ENCODE data around the gene LRRC4C. TPM values are rescaled to one million over a fixed set of nuclear protein-coding genes. Genes with fewer than 3 reads are reported as not detected.

Gene LRRC4C
- 0.15 TPM for polyA plus RNA-seq (2012; ENCODE audit: missing spikeins)

- TF ChIP-seq POLR2AphosphoS5 (IDR thresholded peaks at IDR 0.05; ENCODE audit: low read depth, low read length) (no peak), TAF1 (IDR thresholded peaks at IDR 0.05; ENCODE audit: borderline replicate concordance, low read depth, low read length) (no peak), POLR2A (IDR thresholded peaks at IDR 0.05; ENCODE audit: low read depth, low read length) (no peak)
- DNase-seq (ENCODE audit: insufficient read length) = no peak
- no peak for FAIRE-seq
These were observed at the start of gene LRRC4C for GRCh38 chr11:41459465-41460401. Gene LRRC4C, minus strand, starts transcription at chr11:41459652.

GRCh38 chr11:41508121-41508520 lies 48.7 kb upstream of the LRRC4C start:
- TF ChIP-seq POLR2A (IDR thresholded peaks at IDR 0.05; ENCODE audit: low read depth, low read length) (no peak), TAF1 (IDR thresholded peaks at IDR 0.05; ENCODE audit: borderline replicate concordance, low read depth, low read length) (no peak), POLR2AphosphoS5 (IDR thresholded peaks at IDR 0.05; ENCODE audit: low read depth, low read length) (no peak)
- DNase-seq (ENCODE audit: insufficient read length) (no peak), FAIRE-seq (no peak)

GRCh38 chr11:41499429-41499828 lies 40.0 kb upstream of the LRRC4C start:
- TF ChIP-seq POLR2AphosphoS5 (IDR thresholded peaks at IDR 0.05; ENCODE audit: low read depth, low read length) = no peak
- TF ChIP-seq POLR2A (IDR thresholded peaks at IDR 0.05; ENCODE audit: low read depth, low read length) = no peak
- no peak for TF ChIP-seq TAF1 (IDR thresholded peaks at IDR 0.05; ENCODE audit: borderline replicate concordance, low read depth, low read length)
- DNase-seq (ENCODE audit: insufficient read length) (no peak), FAIRE-seq (no peak)

GRCh38 chr11:41498726-41499125 lies 39.3 kb upstream of the LRRC4C start:
- no peak for TF ChIP-seq POLR2AphosphoS5 (IDR thresholded peaks at IDR 0.05; ENCODE audit: low read depth, low read length)
- DNase-seq (ENCODE audit: insufficient read length) (no peak), FAIRE-seq (no peak)

- TF ChIP-seq POLR2AphosphoS5 (IDR thresholded peaks at IDR 0.05; ENCODE audit: low read depth, low read length) (no peak), POLR2A (IDR thresholded peaks at IDR 0.05; ENCODE audit: low read depth, low read length) (no peak), TAF1 (IDR thresholded peaks at IDR 0.05; ENCODE audit: borderline replicate concordance, low read depth, low read length) (no peak)
- no peak for DNase-seq (ENCODE audit: insufficient read length)
- FAIRE-seq = no peak
These were observed 38.5 kb upstream of the LRRC4C start for GRCh38 chr11:41497974-41498373.

GRCh38 chr11:41494716-41495115 lies 35.3 kb upstream of the LRRC4C start:
- FAIRE-seq = no peak
- no peak for TF ChIP-seq POLR2AphosphoS5 (IDR thresholded peaks at IDR 0.05; ENCODE audit: low read depth, low read length)
- TF ChIP-seq TAF1 (IDR thresholded peaks at IDR 0.05; ENCODE audit: borderline replicate concordance, low read depth, low read length) = no peak
- TF ChIP-seq POLR2A (IDR thresholded peaks at IDR 0.05; ENCODE audit: low read depth, low read length) = no peak
- no peak for DNase-seq (ENCODE audit: insufficient read length)

GRCh38 chr11:41486424-41486823 lies 27.0 kb upstream of the LRRC4C start:
- TF ChIP-seq POLR2A (IDR thresholded peaks at IDR 0.05; ENCODE audit: low read depth, low read length) (no peak), POLR2AphosphoS5 (IDR thresholded peaks at IDR 0.05; ENCODE audit: low read depth, low read length) (no peak), TAF1 (IDR thresholded peaks at IDR 0.05; ENCODE audit: borderline replicate concordance, low read depth, low read length) (no peak)
- no peak for FAIRE-seq
- no peak for DNase-seq (ENCODE audit: insufficient read length)

- FAIRE-seq (no peak), DNase-seq (ENCODE audit: insufficient read length) (no peak)
- TF ChIP-seq POLR2AphosphoS5 (IDR thresholded peaks at IDR 0.05; ENCODE audit: low read depth, low read length) = no peak
- no peak for TF ChIP-seq POLR2A (IDR thresholded peaks at IDR 0.05; ENCODE audit: low read depth, low read length)
- TF ChIP-seq TAF1 (IDR thresholded peaks at IDR 0.05; ENCODE audit: borderline replicate concordance, low read depth, low read length) = no peak
These were observed 24.5 kb upstream of the LRRC4C start for GRCh38 chr11:41483956-41484355.

- FAIRE-seq = no peak
- DNase-seq (ENCODE audit: insufficient read length) = no peak
- TF ChIP-seq TAF1 (IDR thresholded peaks at IDR 0.05; ENCODE audit: borderline replicate concordance, low read depth, low read length) (no peak), POLR2A (IDR thresholded peaks at IDR 0.05; ENCODE audit: low read depth, low read length) (no peak), POLR2AphosphoS5 (IDR thresholded peaks at IDR 0.05; ENCODE audit: low read depth, low read length) (no peak)
These were observed 19.7 kb upstream of the LRRC4C start for GRCh38 chr11:41479179-41479578.

GRCh38 chr11:41461057-41461681 lies 1.7 kb upstream of the LRRC4C start:
- no peak for DNase-seq (ENCODE audit: insufficient read length)
- TF ChIP-seq POLR2AphosphoS5 (IDR thresholded peaks at IDR 0.05; ENCODE audit: low read depth, low read length) = no peak
- TF ChIP-seq POLR2A (IDR thresholded peaks at IDR 0.05; ENCODE audit: low read depth, low read length) = no peak
- TF ChIP-seq TAF1 (IDR thresholded peaks at IDR 0.05; ENCODE audit: borderline replicate concordance, low read depth, low read length) = no peak
- peak; percentile 77 for FAIRE-seq

- FAIRE-seq (no peak), DNase-seq (ENCODE audit: insufficient read length) (no peak)
- TF ChIP-seq POLR2A (IDR thresholded peaks at IDR 0.05; ENCODE audit: low read depth, low read length) (no peak), POLR2AphosphoS5 (IDR thresholded peaks at IDR 0.05; ENCODE audit: low read depth, low read length) (no peak), TAF1 (IDR thresholded peaks at IDR 0.05; ENCODE audit: borderline replicate concordance, low read depth, low read length) (no peak)
These were observed 811 bp downstream of the LRRC4C start for GRCh38 chr11:41458641-41459040.

GRCh38 chr11:41458154-41458553 lies 1.3 kb downstream of the LRRC4C start:
- DNase-seq (ENCODE audit: insufficient read length) (no peak), FAIRE-seq (no peak)
- TF ChIP-seq TAF1 (IDR thresholded peaks at IDR 0.05; ENCODE audit: borderline replicate concordance, low read depth, low read length) = no peak
- TF ChIP-seq POLR2AphosphoS5 (IDR thresholded peaks at IDR 0.05; ENCODE audit: low read depth, low read length) = no peak
- TF ChIP-seq POLR2A (IDR thresholded peaks at IDR 0.05; ENCODE audit: low read depth, low read length) = no peak

Data from GM12892 (cell line).